ENCODE data around the gene CPHXL. TPM values are rescaled to one million over a fixed set of nuclear protein-coding genes. Genes with fewer than 3 reads are reported as not detected.

Gene CPHXL
- total RNA-seq, 1 experiment from 2014 or later, result not detected

DNA sequence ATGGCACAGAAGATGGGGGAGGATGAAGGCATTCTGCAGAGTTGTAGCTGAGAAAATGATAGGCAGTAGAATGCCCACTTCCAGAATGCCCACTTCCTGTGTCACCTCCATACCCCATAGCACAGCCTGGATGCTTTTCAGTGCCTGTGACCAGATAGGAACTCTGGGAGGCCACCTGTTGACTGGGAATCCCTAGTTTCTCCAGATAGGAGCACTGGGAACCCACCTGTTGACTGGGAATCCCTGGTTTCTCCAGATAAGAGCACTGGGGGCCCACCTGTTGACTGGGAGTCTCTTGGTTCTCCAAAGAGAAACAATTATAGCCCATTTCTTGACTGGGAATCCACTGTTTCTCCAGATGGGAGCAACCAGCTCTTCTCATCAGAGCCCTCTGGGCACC lies 11.6 kb downstream of the CPHXL start:
- BruUV-seq (replicated peaks), result no TSS peak

DNA sequence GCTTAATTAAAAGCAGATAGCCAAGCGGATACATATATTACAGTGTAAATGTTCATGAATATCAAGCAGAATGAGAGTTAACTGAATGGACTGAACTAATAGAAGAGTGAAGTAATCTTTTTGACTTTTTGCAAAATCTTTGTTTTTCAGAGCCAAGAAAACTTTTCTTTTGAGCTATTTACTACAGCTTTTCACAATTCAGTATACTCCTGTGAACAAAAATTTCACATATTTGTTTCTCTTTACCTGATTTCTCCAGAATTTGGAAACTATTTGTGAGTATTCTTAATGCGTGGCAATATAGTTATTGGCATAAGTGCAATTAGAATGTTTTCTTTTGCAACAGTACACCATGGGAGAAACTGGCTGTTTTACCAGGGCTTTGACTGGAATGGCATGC lies 15.9 kb downstream of the CPHXL start:
- H3K36me3 ChIP-seq (ENCODE audit: control insufficient read depth, insufficient read depth, low read length), result no peaks in the 10 kb centered on the region; the same call in 1 of the 2 replicates
- ATAC-seq (no peak), DNase-seq (ENCODE audit: low read depth, low spot score) (no peak)
- no peaks in the 10 kb centered on the region for H3K4me1 ChIP-seq (ENCODE audit: control insufficient read depth, insufficient read depth, low read length)
- H3K9me3 ChIP-seq (ENCODE audit: control insufficient read depth, insufficient read depth, low read depth, low read length), result no peaks in the 10 kb centered on the region
- no peaks in the 10 kb centered on the region for H3K27me3 ChIP-seq (ENCODE audit: control insufficient read depth, insufficient read depth, low read length)
- H3K4me3 ChIP-seq (ENCODE audit: low read depth in 2 of 2, low read length in 2 of 2), result no peak overlapping the region
- in situ Hi-C loops (cut with HindIII; ENCODE audit: low pct_unique_long_range_greater_than_20kb, low sequenced_read_pairs), result no loop called here
- BruUV-seq (replicated peaks), result no TSS peak
- intact Hi-C loops (cut with micrococcal nuclease; ENCODE audit: unreplicated experiment), result no loop called here
- CTCF ChIA-PET, result no interaction called here
- TF ChIP-seq SIN3A (IDR thresholded peaks at IDR 0.05; ENCODE audit: borderline replicate concordance, insufficient read depth, low read depth, low read length) (no peak), TCF7L2 (IDR thresholded peaks at IDR 0.05; ENCODE audit: low read depth, low read length) (no peak), POLR2AphosphoS5 (IDR thresholded peaks at IDR 0.05; ENCODE audit: low read depth, low read length) (no peak)
- TF ChIP-seq, protein P1, sequence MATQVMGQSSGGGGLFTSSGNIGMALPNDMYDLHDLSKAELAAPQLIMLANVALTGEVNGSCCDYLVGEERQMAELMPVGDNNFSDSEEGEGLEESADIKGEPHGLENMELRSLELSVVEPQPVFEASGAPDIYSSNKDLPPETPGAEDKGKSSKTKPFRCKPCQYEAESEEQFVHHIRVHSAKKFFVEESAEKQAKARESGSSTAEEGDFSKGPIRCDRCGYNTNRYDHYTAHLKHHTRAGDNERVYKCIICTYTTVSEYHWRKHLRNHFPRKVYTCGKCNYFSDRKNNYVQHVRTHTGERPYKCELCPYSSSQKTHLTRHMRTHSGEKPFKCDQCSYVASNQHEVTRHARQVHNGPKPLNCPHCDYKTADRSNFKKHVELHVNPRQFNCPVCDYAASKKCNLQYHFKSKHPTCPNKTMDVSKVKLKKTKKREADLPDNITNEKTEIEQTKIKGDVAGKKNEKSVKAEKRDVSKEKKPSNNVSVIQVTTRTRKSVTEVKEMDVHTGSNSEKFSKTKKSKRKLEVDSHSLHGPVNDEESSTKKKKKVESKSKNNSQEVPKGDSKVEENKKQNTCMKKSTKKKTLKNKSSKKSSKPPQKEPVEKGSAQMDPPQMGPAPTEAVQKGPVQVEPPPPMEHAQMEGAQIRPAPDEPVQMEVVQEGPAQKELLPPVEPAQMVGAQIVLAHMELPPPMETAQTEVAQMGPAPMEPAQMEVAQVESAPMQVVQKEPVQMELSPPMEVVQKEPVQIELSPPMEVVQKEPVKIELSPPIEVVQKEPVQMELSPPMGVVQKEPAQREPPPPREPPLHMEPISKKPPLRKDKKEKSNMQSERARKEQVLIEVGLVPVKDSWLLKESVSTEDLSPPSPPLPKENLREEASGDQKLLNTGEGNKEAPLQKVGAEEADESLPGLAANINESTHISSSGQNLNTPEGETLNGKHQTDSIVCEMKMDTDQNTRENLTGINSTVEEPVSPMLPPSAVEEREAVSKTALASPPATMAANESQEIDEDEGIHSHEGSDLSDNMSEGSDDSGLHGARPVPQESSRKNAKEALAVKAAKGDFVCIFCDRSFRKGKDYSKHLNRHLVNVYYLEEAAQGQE (IDR thresholded peaks at IDR 0.05; ENCODE audit: insufficient read depth in 1 of 2, low read depth in 2 of 2, low read length in 1 of 2), result no peak
- TF ChIP-seq, protein P2, sequence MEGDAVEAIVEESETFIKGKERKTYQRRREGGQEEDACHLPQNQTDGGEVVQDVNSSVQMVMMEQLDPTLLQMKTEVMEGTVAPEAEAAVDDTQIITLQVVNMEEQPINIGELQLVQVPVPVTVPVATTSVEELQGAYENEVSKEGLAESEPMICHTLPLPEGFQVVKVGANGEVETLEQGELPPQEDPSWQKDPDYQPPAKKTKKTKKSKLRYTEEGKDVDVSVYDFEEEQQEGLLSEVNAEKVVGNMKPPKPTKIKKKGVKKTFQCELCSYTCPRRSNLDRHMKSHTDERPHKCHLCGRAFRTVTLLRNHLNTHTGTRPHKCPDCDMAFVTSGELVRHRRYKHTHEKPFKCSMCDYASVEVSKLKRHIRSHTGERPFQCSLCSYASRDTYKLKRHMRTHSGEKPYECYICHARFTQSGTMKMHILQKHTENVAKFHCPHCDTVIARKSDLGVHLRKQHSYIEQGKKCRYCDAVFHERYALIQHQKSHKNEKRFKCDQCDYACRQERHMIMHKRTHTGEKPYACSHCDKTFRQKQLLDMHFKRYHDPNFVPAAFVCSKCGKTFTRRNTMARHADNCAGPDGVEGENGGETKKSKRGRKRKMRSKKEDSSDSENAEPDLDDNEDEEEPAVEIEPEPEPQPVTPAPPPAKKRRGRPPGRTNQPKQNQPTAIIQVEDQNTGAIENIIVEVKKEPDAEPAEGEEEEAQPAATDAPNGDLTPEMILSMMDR (IDR thresholded peaks at IDR 0.05), result no peak
- POLR2A ChIA-PET, result no interaction called here
- no peak overlapping the region for H3K27ac ChIP-seq (ENCODE audit: low read length)

More for the DNA sequence above, 11.6 kb downstream of the CPHXL start:
- Histone ChIP-seq H3K9me3 (ENCODE audit: control insufficient read depth, insufficient read depth, low read depth, low read length) (no peaks in the 10 kb centered on the region), H3K4me1 (ENCODE audit: control insufficient read depth, insufficient read depth, low read length) (no peaks in the 10 kb centered on the region), H3K27ac (ENCODE audit: low read length) (no peak overlapping the region), H3K27me3 (ENCODE audit: control insufficient read depth, insufficient read depth, low read length) (no peaks in the 10 kb centered on the region), H3K4me3 (ENCODE audit: low read depth in 2 of 2, low read length in 2 of 2) (no peak overlapping the region), H3K36me3 (ENCODE audit: control insufficient read depth, insufficient read depth, low read length) (no peaks in the 10 kb centered on the region; the same call in 1 of the 2 replicates)
- TF ChIP-seq POLR2AphosphoS5 (IDR thresholded peaks at IDR 0.05; ENCODE audit: low read depth, low read length), result no peak
- TF ChIP-seq SIN3A (IDR thresholded peaks at IDR 0.05; ENCODE audit: borderline replicate concordance, insufficient read depth, low read depth, low read length), result no peak
- TF ChIP-seq, protein P2 (IDR thresholded peaks at IDR 0.05), result no peak
- TF ChIP-seq TCF7L2 (IDR thresholded peaks at IDR 0.05; ENCODE audit: low read depth, low read length), result no peak
- TF ChIP-seq, protein P1 (IDR thresholded peaks at IDR 0.05; ENCODE audit: insufficient read depth in 1 of 2, low read depth in 2 of 2, low read length in 1 of 2), result no peak
- ChIA-PET CTCF (no interaction called here), POLR2A (no interaction called here)
- DNase-seq (ENCODE audit: low read depth, low spot score) (no peak), ATAC-seq (no peak)
- intact Hi-C loops (cut with micrococcal nuclease; ENCODE audit: unreplicated experiment) (no loop called here), in situ Hi-C loops (cut with HindIII; ENCODE audit: low pct_unique_long_range_greater_than_20kb, low sequenced_read_pairs) (no loop called here)
